ENCODE data around the gene CPT1B.
"Not testable (repeated sequence)": the region's sequence is repeated elsewhere in the genome, so short reads cannot be mapped to it uniquely, and the experiment has no call there.

DNA sequence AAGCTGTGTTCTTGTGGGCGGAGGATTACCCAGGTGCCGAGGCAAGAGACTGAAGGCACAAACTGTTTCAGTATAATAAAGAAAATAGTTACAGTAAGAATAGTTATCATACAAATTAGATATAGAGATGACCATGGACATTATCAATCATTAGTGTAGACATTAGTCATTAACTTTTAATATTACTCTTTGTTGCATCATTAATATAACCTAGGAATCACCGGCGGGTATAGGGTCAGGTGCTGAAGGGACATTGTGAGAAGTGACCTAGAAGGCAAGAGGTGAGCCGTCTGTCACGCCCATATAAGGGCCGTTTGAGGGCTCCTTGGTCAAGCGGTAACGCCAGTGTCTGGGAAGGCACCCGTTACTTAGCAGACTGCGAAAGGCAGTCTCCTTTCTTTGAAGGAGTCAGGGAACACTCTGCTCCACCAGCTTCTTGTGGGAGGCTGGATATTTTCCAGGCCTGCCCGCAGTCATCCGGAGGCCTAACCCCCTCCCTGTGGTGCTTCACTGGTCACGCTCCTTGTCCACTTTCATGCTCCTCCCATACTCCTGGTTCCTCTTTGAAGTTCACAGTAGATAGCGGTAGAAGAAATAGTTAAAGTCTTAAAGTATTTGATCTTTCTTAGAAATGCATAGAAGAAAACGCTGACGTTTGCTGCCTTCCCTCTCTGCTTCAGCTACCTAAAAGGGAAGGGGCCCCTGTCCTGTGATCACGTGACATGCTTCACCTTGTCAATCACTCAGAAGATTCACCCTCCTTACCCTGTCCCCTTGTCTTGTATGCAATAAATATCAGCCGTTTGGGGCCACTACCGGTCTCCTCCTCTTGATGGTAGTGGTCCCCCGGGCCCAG, 44.1 kb downstream of the CPT1B start:
- TF ChIP-seq RAD21 (IDR thresholded peaks at IDR 0.05 in 1 of 2, conservative IDR thresholded peaks at IDR 0.05 in 1 of 2; ENCODE audit: low read depth in 2 of 2, low read length in 2 of 2); TEAD4 (IDR thresholded peaks at IDR 0.05; ENCODE audit: low read depth, low read length); CTCF (IDR thresholded peaks at IDR 0.05; ENCODE audit: control extremely low read depth in 1 of 3, insufficient read depth in 1 of 3, low read depth in 1 of 3, low read length in 3 of 3): not testable (repeated sequence)
